Loucy (cell line): Measurements from ENCODE around the gene RPS6KA2.

Experiments used
- CTCF ChIP-seq: fragments of 200-600 bp; sonication (generic); conservative IDR thresholded peaks from 2 replicates; pipeline ENCODE4 v1.5.1; 2014; ENCODE audit warnings: mild to moderate bottlenecking, antibody characterized with exemption, low read length
- EZH2phosphoT487 ChIP-seq: fragments of 200-600 bp; IDR thresholded peaks from 2 replicates; pipeline ENCODE4 v1.6.1; 2018; ENCODE audit warnings: antibody characterized with exemption, mild to moderate bottlenecking, moderate library complexity, borderline replicate concordance

- TF ChIP-seq CTCF = no peak
- no peak for TF ChIP-seq EZH2phosphoT487
These were observed 42.9 kb downstream of the RPS6KA2 start for GRCh38 chr6:166584155-166584554.
